ENCODE results near the gene GOT2. TPM values are rescaled to one million over a fixed set of nuclear protein-coding genes. Genes with fewer than 3 reads are reported as not detected.
"Not testable (repeated sequence)": the region's sequence is repeated elsewhere in the genome, so short reads cannot be mapped to it uniquely, and the experiment has no call there.

GOT2 gene
- total RNA-seq, 4 donors from 2014 or later, result 37.3 to 134 (median 103) TPM

- ATAC-seq, result no peak
- no peak overlapping the region for H3K27ac ChIP-seq
- no peaks in the 10 kb centered on the region for H3K27me3 ChIP-seq
- H3K36me3 ChIP-seq, result peaks cover 0 to 81% of the 10 kb centered on the region in 2 donors
- H3K4me3 ChIP-seq, result no peak overlapping the region
- no peaks in the 10 kb centered on the region for H3K4me1 ChIP-seq
- TF ChIP-seq, protein P1, sequence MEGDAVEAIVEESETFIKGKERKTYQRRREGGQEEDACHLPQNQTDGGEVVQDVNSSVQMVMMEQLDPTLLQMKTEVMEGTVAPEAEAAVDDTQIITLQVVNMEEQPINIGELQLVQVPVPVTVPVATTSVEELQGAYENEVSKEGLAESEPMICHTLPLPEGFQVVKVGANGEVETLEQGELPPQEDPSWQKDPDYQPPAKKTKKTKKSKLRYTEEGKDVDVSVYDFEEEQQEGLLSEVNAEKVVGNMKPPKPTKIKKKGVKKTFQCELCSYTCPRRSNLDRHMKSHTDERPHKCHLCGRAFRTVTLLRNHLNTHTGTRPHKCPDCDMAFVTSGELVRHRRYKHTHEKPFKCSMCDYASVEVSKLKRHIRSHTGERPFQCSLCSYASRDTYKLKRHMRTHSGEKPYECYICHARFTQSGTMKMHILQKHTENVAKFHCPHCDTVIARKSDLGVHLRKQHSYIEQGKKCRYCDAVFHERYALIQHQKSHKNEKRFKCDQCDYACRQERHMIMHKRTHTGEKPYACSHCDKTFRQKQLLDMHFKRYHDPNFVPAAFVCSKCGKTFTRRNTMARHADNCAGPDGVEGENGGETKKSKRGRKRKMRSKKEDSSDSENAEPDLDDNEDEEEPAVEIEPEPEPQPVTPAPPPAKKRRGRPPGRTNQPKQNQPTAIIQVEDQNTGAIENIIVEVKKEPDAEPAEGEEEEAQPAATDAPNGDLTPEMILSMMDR (IDR thresholded peaks at IDR 0.05), result no peak
- TF ChIP-seq POLR2AphosphoS5 (IDR thresholded peaks at IDR 0.05), result no peak
- TF ChIP-seq EP300 (IDR thresholded peaks at IDR 0.05), result no peak
- TF ChIP-seq POLR2A (IDR thresholded peaks at IDR 0.05), result no peak
- H3K9me3 ChIP-seq, result no peaks in the 10 kb centered on the region
These were observed 63.9 kb downstream of the GOT2 start for GRCh38 chr16:58670177-58670576.

DNA sequence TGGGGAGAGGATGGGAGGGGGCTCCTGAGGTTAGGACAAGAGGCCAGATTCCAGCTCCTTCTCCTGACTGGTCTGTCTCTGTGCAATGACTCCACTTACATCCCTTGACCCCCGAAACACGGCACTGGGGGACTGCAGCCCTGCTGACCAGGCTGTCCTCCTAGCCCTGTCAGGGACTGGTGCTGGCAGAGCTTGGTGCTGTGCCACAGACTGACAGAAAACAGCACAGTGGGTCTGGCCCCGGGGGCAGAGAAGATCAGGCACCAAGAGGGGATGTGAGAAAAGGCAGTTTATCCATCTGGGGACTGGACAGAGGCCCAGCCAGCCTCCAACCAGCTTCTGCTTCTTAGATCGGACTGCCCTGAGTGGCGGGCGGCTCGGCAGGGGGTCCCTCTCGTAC lies 68.9 kb downstream of the GOT2 start:
- 70% methylated on average over 2 of the region's 8 CpGs; no CpG with 5 or more reads in 1 of the 2 donors for WGBS, 2 donors (ENCODE audit: low coverage in 1 of 2)
- no peak overlapping the region for H3K4me3 ChIP-seq
- no peak for ATAC-seq
- H3K4me1 ChIP-seq, result no peaks in the 10 kb centered on the region
- TF ChIP-seq, protein P1 (IDR thresholded peaks at IDR 0.05), result no peak
- no peak for TF ChIP-seq EP300 (IDR thresholded peaks at IDR 0.05)
- no peak for TF ChIP-seq POLR2A (IDR thresholded peaks at IDR 0.05)
- TF ChIP-seq POLR2AphosphoS5 (IDR thresholded peaks at IDR 0.05), result no peak
- H3K27ac ChIP-seq, result no peak overlapping the region
- H3K36me3 ChIP-seq, result peaks cover 0 to 35% of the 10 kb centered on the region in 2 donors
- no peaks in the 10 kb centered on the region for H3K27me3 ChIP-seq
- H3K9me3 ChIP-seq, result no peaks in the 10 kb centered on the region

DNA sequence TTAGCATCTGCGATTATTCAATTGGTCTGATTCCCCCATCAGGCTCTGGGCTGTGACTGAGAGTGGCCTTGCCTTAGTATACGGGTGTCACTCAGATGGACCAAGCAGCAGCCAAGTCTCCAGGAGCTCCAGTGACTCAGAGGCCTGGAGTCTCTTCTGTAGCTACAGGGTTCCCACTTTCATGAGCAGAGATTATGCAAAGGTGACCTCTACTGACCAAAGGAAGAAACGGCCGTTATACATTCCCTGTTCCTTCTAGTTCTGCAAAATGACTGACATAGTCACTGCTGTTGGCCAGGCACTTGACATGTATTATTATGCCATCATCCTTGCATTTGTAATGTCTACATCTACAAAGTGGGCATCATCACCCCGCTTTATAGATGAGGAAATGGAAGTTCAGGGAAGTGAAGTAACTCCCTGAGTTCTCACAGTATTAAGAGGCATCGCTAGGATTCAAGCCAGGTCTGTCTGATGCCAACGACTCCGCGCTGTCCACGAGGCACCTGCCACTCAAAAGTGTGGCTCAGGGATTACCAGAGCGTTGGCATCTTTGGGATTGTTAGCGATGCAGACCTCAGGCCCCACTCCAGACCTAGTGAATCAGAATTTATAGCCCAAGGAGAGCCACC lies 72.8 kb downstream of the GOT2 start:
- Histone ChIP-seq H3K9me3 (no peaks in the 10 kb centered on the region), H3K27ac (no peak overlapping the region), H3K27me3 (no peaks in the 10 kb centered on the region), H3K4me1 (no peaks in the 10 kb centered on the region), H3K36me3 (peaks cover 0 to 2% of the 10 kb centered on the region in 2 donors), H3K4me3 (no peak overlapping the region)
- 23 to 38% methylated on average over 5 to 9 of the region's 12 CpGs for WGBS, 2 donors (ENCODE audit: low coverage in 1 of 2)
- TF ChIP-seq, protein P1 (IDR thresholded peaks at IDR 0.05), result peak in 3 of 4 experiments; percentile 42 to 63 (median 52)
- no peak for TF ChIP-seq POLR2AphosphoS5 (IDR thresholded peaks at IDR 0.05)
- ATAC-seq, result peak; percentile 91

DNA sequence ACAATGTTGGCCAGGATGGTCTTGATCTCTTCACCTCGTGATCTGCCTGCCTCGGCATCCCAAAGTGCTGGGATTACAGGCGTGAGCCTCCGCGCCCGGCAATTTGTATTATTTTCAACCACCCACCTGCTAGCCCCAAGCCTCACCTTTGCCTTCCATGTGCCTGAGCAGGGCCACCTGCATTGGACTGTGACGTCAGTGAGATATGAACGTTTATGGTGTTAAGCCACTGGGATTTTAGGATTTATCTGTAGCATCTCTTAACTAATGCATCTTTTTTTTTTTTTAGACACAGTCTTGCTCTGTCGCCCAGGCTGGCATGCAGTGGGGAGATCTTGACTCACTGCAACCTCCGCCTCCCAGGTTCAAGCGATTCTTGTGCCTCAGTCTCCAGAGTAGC lies 74.2 kb downstream of the GOT2 start:
- not testable (repeated sequence) for H3K27me3 ChIP-seq, H3K4me1 ChIP-seq, H3K9me3 ChIP-seq, H3K4me3 ChIP-seq, ATAC-seq, H3K27ac ChIP-seq, H3K36me3 ChIP-seq
- WGBS, 2 donors (ENCODE audit: low coverage in 1 of 2), result 71% methylated on average over 5 to 7 of the region's 11 CpGs

DNA sequence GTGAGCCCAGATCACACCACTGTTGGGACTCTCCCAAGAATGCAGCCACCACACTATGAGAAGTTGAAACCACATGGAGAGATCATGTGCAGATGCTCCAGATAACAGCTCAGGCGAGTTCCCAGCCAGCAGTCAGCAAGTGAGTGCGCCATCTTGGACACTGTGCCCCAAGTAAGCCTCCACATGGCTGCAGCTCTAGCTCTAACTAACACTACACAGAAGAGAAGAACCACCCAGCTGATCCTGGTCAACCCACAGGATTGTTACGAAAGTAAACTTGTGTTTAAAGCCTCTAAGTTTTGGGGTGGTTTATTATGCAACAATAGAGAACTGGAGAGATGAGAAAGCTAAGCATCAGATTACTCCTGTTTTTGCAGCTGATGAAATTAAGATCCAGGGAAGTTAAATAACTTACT lies 75.3 kb downstream of the GOT2 start:
- no peak for ATAC-seq
- Histone ChIP-seq H3K27ac (no peak overlapping the region), H3K4me3 (no peak overlapping the region), H3K9me3 (no peaks in the 10 kb centered on the region), H3K36me3 (no peaks in the 10 kb centered on the region), H3K27me3 (no peaks in the 10 kb centered on the region), H3K4me1 (no peaks in the 10 kb centered on the region)
- TF ChIP-seq POLR2A (IDR thresholded peaks at IDR 0.05), result no peak
- TF ChIP-seq EP300 (IDR thresholded peaks at IDR 0.05), result no peak
- TF ChIP-seq POLR2AphosphoS5 (IDR thresholded peaks at IDR 0.05), result no peak
- TF ChIP-seq, protein P1 (IDR thresholded peaks at IDR 0.05), result no peak
- 94 to 100% methylated on average over 1 to 3 of the region's 3 CpGs for WGBS, 2 donors (ENCODE audit: low coverage in 1 of 2)

Small RNA genes within 50 kb of the gene (small RNA-seq; reads per million reads assigned to genes)
- gene RN7SL143P, result 0 reads per million in 4 donors
- gene RNU6-1155P, result 0 reads per million in 4 donors

Other genes starting within 250 kb of the GOT2 start
- 1 to 10 TPM; 1.9 to 8.0 (median 7.0) TPM for gene NDRG4, start 234.2 kb downstream of the GOT2 start, total RNA-seq
- gene SETD6, start 218.8 kb downstream of the GOT2 start, total RNA-seq, result 10 to 100 TPM; 15.5 to 19.8 (median 17.5) TPM
- gene CNOT1, start 104.5 kb downstream of the GOT2 start, total RNA-seq, result 100 to 1,000 TPM in 2 of 4 donors, 10 to 100 TPM in 2; 93.8 to 124 (median 110) TPM
- 10 to 100 TPM; 10.7 to 20.7 (median 14.7) TPM for gene SLC38A7, start 49.5 kb downstream of the GOT2 start, total RNA-seq

All from gastroesophageal sphincter (tissue), 4 donors.